H1 (cell line): Measurements from ENCODE around the gene PROSER2. TPM values are rescaled to one million over a fixed set of nuclear protein-coding genes. Genes with fewer than 3 reads are reported as not detected.

ENCODE experiments used
- BRCA1 ChIP-seq: IDR thresholded peaks from 2 replicates; pipeline ENCODE4 v1.6.1; 2012; ENCODE audit warnings: low read depth, low read length, improper control_type of control experiment
- EZH2 ChIP-seq: fragments of 200-600 bp; sonication (generic); IDR thresholded peaks from 2 replicates; pipeline ENCODE4 v1.7.1; 2012; ENCODE audit warnings: low read depth, mild to moderate bottlenecking, moderate library complexity, low read length, inconsistent platforms; ENCODE audit not compliant: severe bottlenecking
- KDM4A ChIP-seq: IDR thresholded peaks from one replicate; pipeline ENCODE4 v1.7.1; 2012; ENCODE audit warnings: low read depth, mild to moderate bottlenecking, moderate library complexity, low read length, inconsistent platforms; ENCODE audit not compliant: severe bottlenecking
- SIX5 ChIP-seq: IDR thresholded peaks from 2 replicates; pipeline ENCODE4 v1.6.1; 2011; ENCODE audit warnings: mild to moderate bottlenecking, low read depth, low read length
- YY1 ChIP-seq: IDR thresholded peaks from 2 replicates; pipeline ENCODE4 v1.6.1; 2011; ENCODE audit warnings: low read depth, mild to moderate bottlenecking, low read length
- polyA plus RNA-seq, 7 experiments: library from polyadenylated mRNA; depleted of rRNA in 3 of 7; stranded (reverse) in 5 of 7; unstranded in 2 of 7; fragments of >200 nt in 5 of 7; fragments of 200-250 nt in 2 of 7; gene quantifications; 1 replicate in 5 of 7; 2 replicates in 1 of 7; 4 replicates in 1 of 7; pipeline versions ENCODE4 v1.2.1 to v1.2.3, GENCODE V29; 2011 to 2013; ENCODE audit warnings: missing spikeins in 2 of 7, mixed read lengths in 2 of 7
- total RNA-seq: library from RNA; stranded (reverse); fragmentation: NEBNext Ultra II Directional; extraction: Animal tissue kit (Norgen Biotek cat#: 25700); gene quantifications from 2 replicates; pipeline ENCODE4 v1.2.1, GENCODE V29; 2021

Gene PROSER2
- total and polyA plus RNA-seq, 2 of the 8 experiments (the other 6 are each of a cell fraction or from before 2014, with no cell fraction given): 3.9 to 13.7 TPM

DNA sequence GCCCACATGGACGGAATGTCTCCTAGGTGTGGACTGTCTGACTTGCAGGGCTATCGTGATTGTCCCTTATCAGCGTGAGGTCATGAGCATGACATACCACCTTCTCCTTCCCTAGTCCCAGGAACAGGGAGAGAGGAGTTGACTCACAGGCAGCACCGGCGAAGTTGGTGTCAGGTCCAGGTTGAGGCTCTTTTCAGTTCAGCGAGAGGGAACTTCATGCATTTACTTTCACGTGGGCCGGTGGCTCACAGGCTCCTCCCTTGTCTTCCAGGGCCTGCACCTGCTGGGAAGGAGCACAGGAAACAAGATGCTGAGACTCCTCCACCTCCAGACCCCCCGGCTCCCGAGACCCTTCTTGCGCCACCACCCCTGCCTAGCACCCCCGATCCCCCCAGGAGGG, 46.1 kb downstream of the PROSER2 start (continued):
- TF ChIP-seq KDM4A (no peak), BRCA1 (no peak), EZH2 (no peak), SIX5 (no peak), YY1 (no peak)
